Epithelial cell of esophagus (primary cell): ENCODE measurements around the gene SYT2.

Experiments used
- DNase-seq: peaks from one replicate; pipeline ENCODE4 v3.0.0; 2010; ENCODE audit warnings: low read depth
- H3K4me3 ChIP-seq: 2 replicates; pipeline ENCODE4 v1.5.1; 2011; ENCODE audit warnings: mild to moderate bottlenecking, low read length, control low read depth
- TF ChIP-seq, protein P1 (sequence below): IDR thresholded peaks from 2 replicates; pipeline ENCODE4 v1.5.1; 2011; ENCODE audit warnings: low read depth, mild to moderate bottlenecking, low read length, control low read depth, inconsistent platforms; ENCODE audit not compliant: insufficient read depth; ENCODE audit errors: missing control alignments

Gene SYT2

DNA sequence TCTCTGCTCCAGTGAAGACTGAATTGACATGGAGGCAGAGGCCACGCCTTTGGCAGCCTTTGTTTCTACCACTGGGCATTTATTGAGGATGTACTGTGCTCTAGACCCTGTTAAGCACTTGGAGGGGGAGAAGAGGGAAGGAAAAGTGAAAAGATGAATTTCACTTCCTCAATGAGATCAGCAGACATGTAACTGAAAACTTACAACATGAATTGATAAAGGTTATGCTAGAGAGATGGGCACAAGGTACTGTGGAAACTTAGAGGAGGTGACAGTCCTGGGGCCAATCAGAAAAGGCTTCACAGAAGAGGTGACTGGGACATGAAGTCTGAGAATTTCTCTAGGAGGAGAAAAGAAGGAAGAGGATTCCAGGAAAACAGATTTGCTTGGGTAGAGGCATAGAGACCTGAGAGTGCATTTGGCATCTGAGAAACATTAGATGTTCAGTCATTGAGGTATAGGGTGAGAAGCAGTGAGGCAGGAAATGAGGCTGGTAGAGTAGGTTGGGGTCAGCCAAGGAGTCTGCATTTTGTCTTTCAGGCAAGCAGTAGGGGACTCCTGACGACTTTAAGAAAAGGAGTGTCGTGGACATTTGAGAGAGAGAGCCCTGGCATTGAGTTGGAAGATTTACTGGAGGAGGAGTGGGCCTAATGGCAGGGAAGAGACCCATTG, 113.0 kb downstream of the SYT2 start:
- TF ChIP-seq, protein P1, sequence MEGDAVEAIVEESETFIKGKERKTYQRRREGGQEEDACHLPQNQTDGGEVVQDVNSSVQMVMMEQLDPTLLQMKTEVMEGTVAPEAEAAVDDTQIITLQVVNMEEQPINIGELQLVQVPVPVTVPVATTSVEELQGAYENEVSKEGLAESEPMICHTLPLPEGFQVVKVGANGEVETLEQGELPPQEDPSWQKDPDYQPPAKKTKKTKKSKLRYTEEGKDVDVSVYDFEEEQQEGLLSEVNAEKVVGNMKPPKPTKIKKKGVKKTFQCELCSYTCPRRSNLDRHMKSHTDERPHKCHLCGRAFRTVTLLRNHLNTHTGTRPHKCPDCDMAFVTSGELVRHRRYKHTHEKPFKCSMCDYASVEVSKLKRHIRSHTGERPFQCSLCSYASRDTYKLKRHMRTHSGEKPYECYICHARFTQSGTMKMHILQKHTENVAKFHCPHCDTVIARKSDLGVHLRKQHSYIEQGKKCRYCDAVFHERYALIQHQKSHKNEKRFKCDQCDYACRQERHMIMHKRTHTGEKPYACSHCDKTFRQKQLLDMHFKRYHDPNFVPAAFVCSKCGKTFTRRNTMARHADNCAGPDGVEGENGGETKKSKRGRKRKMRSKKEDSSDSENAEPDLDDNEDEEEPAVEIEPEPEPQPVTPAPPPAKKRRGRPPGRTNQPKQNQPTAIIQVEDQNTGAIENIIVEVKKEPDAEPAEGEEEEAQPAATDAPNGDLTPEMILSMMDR = no peak
- H3K4me3 ChIP-seq = no peak overlapping the region
- DNase-seq = no peak

DNA sequence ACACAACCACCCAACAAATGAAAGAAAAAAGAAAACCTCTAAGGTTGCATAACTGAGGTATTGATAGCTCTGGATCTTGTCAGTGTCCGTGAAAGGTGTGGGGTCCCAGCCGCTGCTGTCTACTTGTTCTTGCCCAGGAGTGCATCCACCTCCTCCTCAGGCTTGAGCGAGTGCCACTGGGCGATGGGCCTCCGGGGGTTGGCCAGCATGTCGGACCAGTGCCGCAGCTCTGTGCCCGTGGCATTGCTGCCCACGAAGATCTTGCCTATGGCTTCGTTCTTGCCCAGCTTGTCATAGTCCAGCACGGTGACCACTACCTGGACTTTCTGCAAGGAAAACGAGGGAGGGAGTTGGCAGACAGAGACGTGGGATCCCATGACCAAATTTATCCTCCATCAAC, 113.6 kb downstream of the SYT2 start:
- no peak for DNase-seq
- H3K4me3 ChIP-seq = no peak overlapping the region
- TF ChIP-seq, protein P1 = no peak

DNA sequence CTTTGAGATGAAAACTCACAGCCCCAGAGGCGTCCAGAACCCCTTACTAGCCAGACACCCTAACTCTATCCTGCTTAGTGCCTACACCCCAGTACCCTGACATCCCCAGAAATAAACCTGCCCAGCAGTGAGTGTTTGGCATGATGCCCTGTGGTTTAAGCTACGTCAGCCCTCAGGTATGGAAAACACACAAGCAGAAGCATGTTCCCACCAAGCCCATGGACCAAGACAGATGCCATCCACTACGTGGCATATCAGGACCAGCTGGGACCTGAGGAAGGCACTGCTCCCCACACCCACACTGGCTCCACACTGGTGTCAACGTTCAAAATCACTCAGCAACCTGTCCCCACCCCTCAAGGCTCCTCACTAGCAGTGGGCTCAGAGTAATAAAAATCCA, 116.4 kb downstream of the SYT2 start:
- DNase-seq = peak; percentile 98
- H3K4me3 ChIP-seq = no peak overlapping the region
- TF ChIP-seq, protein P1 = peak; percentile 41

DNA sequence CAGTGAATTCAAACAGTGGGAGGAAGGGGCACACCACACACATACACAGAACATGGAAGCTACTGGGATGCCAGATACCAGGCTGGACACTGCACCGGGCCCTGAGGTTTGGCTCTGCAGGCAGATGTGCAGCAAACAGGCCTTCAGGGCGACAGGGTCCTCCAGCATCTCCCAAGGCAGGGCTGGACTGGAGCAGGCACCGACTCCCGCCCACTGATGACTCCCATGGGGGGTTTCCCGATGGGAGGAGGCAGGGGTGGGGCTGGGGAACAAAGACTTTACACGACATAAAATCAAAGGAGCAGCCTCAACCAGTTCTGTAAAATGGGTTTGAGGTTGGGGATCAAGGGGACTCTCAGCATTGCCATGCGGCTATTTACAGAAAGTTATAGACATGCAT, 118.1 kb downstream of the SYT2 start:
- H3K4me3 ChIP-seq = no peak overlapping the region
- TF ChIP-seq, protein P1 = no peak
- peak; percentile 54 for DNase-seq

DNA sequence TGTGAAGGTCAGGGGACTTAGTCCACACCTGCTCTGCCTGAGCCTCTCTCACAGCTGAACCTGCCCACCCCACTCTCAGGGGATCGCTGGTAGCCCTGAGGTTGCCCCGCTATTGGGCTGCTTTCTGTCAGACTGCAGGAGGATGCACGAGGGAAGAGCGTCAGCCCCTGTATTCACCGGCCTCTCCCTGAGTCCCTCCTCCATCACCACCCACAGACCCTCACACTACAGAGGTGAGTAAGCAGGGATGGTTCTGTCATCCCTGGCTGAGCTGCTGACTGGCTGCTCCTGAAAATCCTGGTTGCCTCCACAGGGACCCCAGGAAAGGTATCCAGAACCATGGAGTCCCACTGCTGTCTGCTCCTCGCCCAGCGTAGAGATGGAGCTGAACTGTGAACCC, 118.7 kb downstream of the SYT2 start:
- TF ChIP-seq, protein P1 = no peak

DNA sequence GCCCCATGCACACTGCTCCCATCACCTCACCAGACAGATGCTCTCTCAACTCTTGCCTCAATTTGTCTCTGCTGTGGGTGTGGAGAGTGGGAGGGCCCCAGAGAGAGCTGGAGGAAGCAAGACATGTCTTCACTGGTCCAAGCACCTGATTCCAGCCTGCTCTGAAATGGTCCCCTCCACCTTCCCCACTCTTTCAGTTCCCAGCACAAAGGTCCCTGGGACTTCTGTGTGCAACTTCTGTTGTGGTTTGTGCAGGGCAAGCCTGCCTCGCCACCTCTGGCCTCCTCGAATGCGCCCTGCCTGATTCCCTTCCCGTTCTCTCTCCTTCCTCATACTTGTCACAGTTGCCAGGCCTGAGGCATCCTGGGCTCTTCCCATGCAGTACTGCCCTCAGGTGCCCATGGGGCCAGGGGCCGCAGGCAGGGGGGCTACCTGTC, 119.3 kb downstream of the SYT2 start:
- peak; percentile 80 for DNase-seq
- TF ChIP-seq, protein P1 = no peak
- no peak overlapping the region for H3K4me3 ChIP-seq

More for the DNA sequence above, 118.7 kb downstream of the SYT2 start:
- no peak for DNase-seq
- H3K4me3 ChIP-seq = no peak overlapping the region

DNA sequence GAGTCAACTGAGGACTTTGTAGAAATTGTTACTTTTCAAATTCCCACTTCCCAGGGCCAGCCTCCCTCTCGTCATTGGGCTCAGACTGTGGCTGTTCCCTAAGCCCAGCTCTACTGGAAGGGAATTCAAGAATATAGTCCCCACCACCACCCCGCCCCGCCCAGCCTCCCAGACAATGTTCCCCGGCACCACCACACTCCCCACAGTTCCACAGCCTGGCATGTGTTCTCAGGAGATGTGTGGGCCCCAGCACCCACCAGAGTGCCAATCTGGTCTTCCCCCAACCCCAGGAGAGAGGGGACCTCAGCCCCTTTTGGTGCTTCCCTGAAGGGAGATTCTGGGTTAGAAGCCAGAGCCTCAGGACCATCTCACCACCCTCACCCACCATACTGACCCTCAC, 120.1 kb downstream of the SYT2 start:
- TF ChIP-seq, protein P1 = no peak
- no peak overlapping the region for H3K4me3 ChIP-seq
- DNase-seq = no peak
